SK-N-SH (cell line): ENCODE data around the gene SNRPE. TPM values are rescaled to one million over a fixed set of nuclear protein-coding genes. Genes with fewer than 3 reads are reported as not detected.

Source experiments
- CTCF ChIA-PET: fragments of 300-600, 350-600 bp; formaldehyde crosslinking; extraction: SDS; loops from one replicate; lab custom pipeline; 2021; lab: Yijun Ruan, JAX
- POLR2A ChIA-PET: fragments of 350-600 bp; sonication (Branson Sonifier 250); formaldehyde crosslinking; extraction: SDS; loops from one replicate; lab custom pipeline; 2020; ENCODE audit warnings: antibody characterized with exemption, inconsistent platforms; lab: Yijun Ruan, JAX
- DNase-seq: peaks from one replicate; pipeline ENCODE4 v3.0.0; 2012
- H2AFZ ChIP-seq: fragments of 200-600 bp; sonication (generic); 2 replicates; pipeline ENCODE4 v1.8.1; 2016; ENCODE audit warnings: antibody characterized with exemption, mild to moderate bottlenecking, low read depth
- H3F3A ChIP-seq: fragments of 200-600 bp; sonication (generic); replicated peaks from 2 replicates; pipeline ENCODE3; 2016; ENCODE audit warnings: antibody characterized with exemption, mild to moderate bottlenecking; ENCODE audit not compliant: insufficient read depth
- H3K27ac ChIP-seq, 2 experiments: fragments of 200-500 bp in 1 of 2; fragments of 200-600 bp in 1 of 2; sonication (Bioruptor generic) in 1 of 2; sonication (generic), shearing (Covaris generic) in 1 of 2; 2 replicates each; pipeline versions ENCODE4 v1.5.1 to v1.6.1; 2014 to 2016; ENCODE audit warnings: low read depth in 2 of 2, inconsistent platforms in 1 of 2, low read length in 1 of 2, mild to moderate bottlenecking in 1 of 2, mixed read lengths in 1 of 2
- H3K27me3 ChIP-seq: fragments of 200-600 bp; sonication (generic), shearing (Covaris generic); 2 replicates; pipeline ENCODE4 v1.6.1; 2016; ENCODE audit warnings: mixed run types; ENCODE audit not compliant: insufficient read depth
- H3K36me3 ChIP-seq, 2 experiments: fragments of 200-500 bp in 1 of 2; fragments of 200-600 bp in 1 of 2; sonication (Bioruptor generic) in 1 of 2; sonication (generic) in 1 of 2; replicated peaks in 1 of 2; 2 replicates each; pipeline versions ENCODE3 to v1.5.1; 2014 to 2016; ENCODE audit warnings: low read length in 1 of 2, mild to moderate bottlenecking in 1 of 2; ENCODE audit not compliant: insufficient read depth in 2 of 2, control insufficient read depth in 1 of 2
- H3K4me1 ChIP-seq, 2 experiments: fragments of 200-500 bp in 1 of 2; fragments of 200-600 bp in 1 of 2; sonication (Bioruptor generic) in 1 of 2; sonication (generic), shearing (Covaris generic) in 1 of 2; 2 replicates each; pipeline versions ENCODE4 v1.5.1 to v1.6.1; 2014 to 2016; ENCODE audit warnings: low read depth in 1 of 2, low read length in 1 of 2, mixed run types in 1 of 2; ENCODE audit not compliant: insufficient read depth in 2 of 2, control insufficient read depth in 1 of 2
- H3K4me2 ChIP-seq: fragments of 200-600 bp; sonication (generic), shearing (Covaris generic); 2 replicates; pipeline ENCODE4 v1.6.1; 2017; ENCODE audit warnings: mixed run types
- H3K4me3 ChIP-seq, 2 experiments: fragments of 200-500 bp in 1 of 2; fragments of 200-600 bp in 1 of 2; sonication (Bioruptor generic) in 1 of 2; sonication (generic), shearing (Covaris generic) in 1 of 2; 2 replicates each; pipeline versions ENCODE4 v1.5.1 to v1.8.1; 2014 to 2016; ENCODE audit warnings: low read depth in 2 of 2, inconsistent platforms in 1 of 2, low read length in 1 of 2, mild to moderate bottlenecking in 1 of 2, mixed read lengths in 1 of 2, moderate library complexity in 1 of 2
- H3K79me2 ChIP-seq: fragments of 200-600 bp; sonication (generic); 2 replicates; pipeline ENCODE4 v1.8.1; 2017; ENCODE audit warnings: mild to moderate bottlenecking; ENCODE audit not compliant: insufficient read depth
- H3K9ac ChIP-seq: fragments of 200-600 bp; sonication (generic); 2 replicates; pipeline ENCODE4 v1.6.1; 2017; ENCODE audit warnings: mixed run types
- H3K9me2 ChIP-seq: fragments of 200-600 bp; sonication (generic); 2 replicates; pipeline ENCODE4 v1.6.1; 2017; ENCODE audit warnings: mixed run types
- H3K9me3 ChIP-seq: fragments of 200-600 bp; sonication (generic); 2 replicates; pipeline ENCODE4 v1.6.1; 2017; ENCODE audit warnings: mixed run types, mild to moderate bottlenecking, moderate library complexity
- H4K20me1 ChIP-seq: fragments of 200-600 bp; sonication (generic); 2 replicates; pipeline ENCODE4 v1.6.1; 2017; ENCODE audit warnings: mild to moderate bottlenecking, mixed run types; ENCODE audit not compliant: insufficient read depth
- CTCF ChIP-seq: fragments of 200-600 bp; sonication (generic); IDR thresholded peaks from 2 replicates; pipeline ENCODE4 v1.6.1; 2017; ENCODE audit warnings: antibody characterized with exemption, mild to moderate bottlenecking, moderate library complexity
- ELF1 ChIP-seq: IDR thresholded peaks from 2 replicates; pipeline ENCODE4 v1.4.0; 2012
- EZH2phosphoT487 ChIP-seq: fragments of 200-600 bp; sonication (generic); IDR thresholded peaks from 2 replicates; pipeline ENCODE4 v1.6.1; 2017; ENCODE audit warnings: low read depth, mixed run types, mild to moderate bottlenecking, antibody characterized with exemption, moderate library complexity, borderline replicate concordance
- FOXJ3 ChIP-seq: sonication (generic); formaldehyde crosslinking; IDR thresholded peaks from 2 replicates; pipeline ENCODE4 v1.5.1; 2020; ENCODE audit warnings: mild to moderate bottlenecking, missing genetic modification reagents
- FOXM1 ChIP-seq: IDR thresholded peaks from 2 replicates; pipeline ENCODE4 v1.4.0; 2012; ENCODE audit warnings: low read depth, mild to moderate bottlenecking
- GABPA ChIP-seq: IDR thresholded peaks from 2 replicates; pipeline ENCODE4 v1.4.0; 2012; ENCODE audit warnings: low read depth, mild to moderate bottlenecking
- GATA2 ChIP-seq: sonication (generic); formaldehyde crosslinking; IDR thresholded peaks from 2 replicates; pipeline ENCODE4 v1.5.0; 2020; ENCODE audit warnings: mild to moderate bottlenecking, missing genetic modification reagents
- IRF3 ChIP-seq: fragments of 150-350 bp; IDR thresholded peaks from 2 replicates; pipeline ENCODE4 v1.6.1; 2016; ENCODE audit warnings: mild to moderate bottlenecking, low read depth, low read length
- MAX ChIP-seq: IDR thresholded peaks from 2 replicates; pipeline ENCODE4 v1.4.0; 2012; ENCODE audit warnings: low read depth
- MEF2A ChIP-seq: IDR thresholded peaks from 2 replicates; pipeline ENCODE4 v1.4.0; 2012; ENCODE audit warnings: low read depth, borderline replicate concordance
- MXI1 ChIP-seq: IDR thresholded peaks from 2 replicates; pipeline ENCODE4 v1.6.1; 2012; ENCODE audit warnings: mild to moderate bottlenecking, low read depth, low read length, improper control_type of control experiment
- NFIC ChIP-seq: IDR thresholded peaks from 2 replicates; pipeline ENCODE4 v1.4.0; 2012; ENCODE audit warnings: borderline replicate concordance
- NRF1 ChIP-seq: IDR thresholded peaks from 2 replicates; pipeline ENCODE4 v1.6.1; 2012; ENCODE audit warnings: low read depth, mild to moderate bottlenecking, low read length
- RAD21 ChIP-seq: IDR thresholded peaks from 2 replicates; pipeline ENCODE4 v1.6.1; 2012; ENCODE audit warnings: mild to moderate bottlenecking, low read length
- REST ChIP-seq: IDR thresholded peaks from 2 replicates; pipeline ENCODE4 v1.6.1; 2012; ENCODE audit warnings: mild to moderate bottlenecking, low read depth, low read length, moderate library complexity
- RFX5 ChIP-seq: IDR thresholded peaks from 2 replicates; pipeline ENCODE4 v1.6.1; 2012; ENCODE audit warnings: mild to moderate bottlenecking, improper control_type of control experiment, low read length
- SIN3A ChIP-seq: IDR thresholded peaks from 2 replicates; pipeline ENCODE4 v1.6.1; 2012; ENCODE audit warnings: low read depth, mild to moderate bottlenecking, low read length, moderate library complexity, borderline replicate concordance
- TAF1 ChIP-seq: IDR thresholded peaks from 2 replicates; pipeline ENCODE4 v1.6.1; 2012; ENCODE audit warnings: low read depth, mild to moderate bottlenecking, low read length, moderate library complexity, borderline replicate concordance
- TEAD4 ChIP-seq: IDR thresholded peaks from 2 replicates; pipeline ENCODE4 v1.4.0; 2012; ENCODE audit warnings: mild to moderate bottlenecking, borderline replicate concordance; ENCODE audit not compliant: insufficient read depth
- USF1 ChIP-seq: IDR thresholded peaks from 2 replicates; pipeline ENCODE4 v1.4.0; 2012; ENCODE audit warnings: low read depth, borderline replicate concordance
- USF2 ChIP-seq: fragments of 150-350 bp; IDR thresholded peaks from 2 replicates; pipeline ENCODE4 v1.6.1; 2017; ENCODE audit warnings: antibody characterized with exemption, low read length, low read depth, borderline replicate concordance
- WGBS: methylation state at CpG from one replicate; pipeline ENCODE4 v1.1.6; 2017; ENCODE audit warnings: low lambda C conversion rate; 5-methylcytosine and 5-hydroxymethylcytosine counted together
- polyA plus RNA-seq, 3 experiments: library from polyadenylated mRNA; depleted of rRNA; stranded (reverse); fragments of >200 nt; gene quantifications; 2 replicates each; pipeline ENCODE4 v1.2.3, GENCODE V29; 2012

SNRPE gene
- polyA plus RNA-seq, 1 of the 3 experiments (the other 2 are of a cell fraction): 359 TPM

- peaks cover 65 to 73% of the 10 kb centered on the region in 2 experiments for H3K36me3 ChIP-seq
- peaks cover 7% of the 10 kb centered on the region; the same call in 1 of the 2 replicates for H4K20me1 ChIP-seq
These were observed 18.9 kb upstream of the SNRPE start for GRCh38 chr1:203842559-203842876.

GRCh38 chr1:203843435-203843834, 18.0 kb upstream of the SNRPE start:
- Histone ChIP-seq H3K4me3 (no peak overlapping the region), H3K9me3 (no peaks in the 10 kb centered on the region), H2AFZ (no peak overlapping the region), H4K20me1 (peaks cover 7% of the 10 kb centered on the region; the same call in 1 of the 2 replicates), H3K9ac (no peak overlapping the region), H3K27ac (no peak overlapping the region), H3K36me3 (peaks cover 65 to 73% of the 10 kb centered on the region in 2 experiments), H3K79me2 (peaks cover 37% of the 10 kb centered on the region; the same call in 1 of the 2 replicates), H3K4me2 (no peak overlapping the region), H3F3A (peaks cover 11% of the 10 kb centered on the region), H3K27me3 (no peaks in the 10 kb centered on the region), H3K4me1 (no peaks in the 10 kb centered on the region), H3K9me2 (no peaks in the 10 kb centered on the region)
- ChIA-PET POLR2A (no interaction called here), CTCF (no interaction called here)
- 100% methylated on average over 1 of the region's 1 CpG for WGBS
- no peak for DNase-seq
- TF ChIP-seq FOXM1: no peak
- no peak for TF ChIP-seq USF1
- no peak for TF ChIP-seq CTCF
- no peak for TF ChIP-seq GATA2 (CRISPR knock-in tag)
- no peak for TF ChIP-seq MXI1
- TF ChIP-seq NFIC: no peak
- no peak for TF ChIP-seq REST
- no peak for TF ChIP-seq MEF2A
- TF ChIP-seq USF2: no peak

More at GRCh38 chr1:203842559-203842876, 18.9 kb upstream of the SNRPE start:
- DNase-seq: no peak
- ChIA-PET CTCF (no interaction called here), POLR2A (no interaction called here)
- peaks cover 18% of the 10 kb centered on the region for H3F3A ChIP-seq
- no peak overlapping the region for H3K9ac ChIP-seq
- peaks cover 34% of the 10 kb centered on the region; the same call in 1 of the 2 replicates for H3K79me2 ChIP-seq
- no peaks in the 10 kb centered on the region for H3K9me3 ChIP-seq
- no peaks in the 10 kb centered on the region for H3K9me2 ChIP-seq
- H3K4me1 ChIP-seq: no peaks in the 10 kb centered on the region
- H3K4me2 ChIP-seq: no peak overlapping the region
- no peaks in the 10 kb centered on the region for H3K27me3 ChIP-seq
- no peak overlapping the region for H2AFZ ChIP-seq
- H3K4me3 ChIP-seq: no peak overlapping the region
- TF ChIP-seq RAD21: no peak
- TF ChIP-seq EZH2phosphoT487: no peak
- TF ChIP-seq TEAD4: no peak
- TF ChIP-seq RFX5: no peak
- no peak for TF ChIP-seq NRF1
- no peak for TF ChIP-seq MAX
- no peak for TF ChIP-seq IRF3
- no peak for TF ChIP-seq FOXJ3
- TF ChIP-seq TAF1: no peak
- no peak for TF ChIP-seq GABPA
- TF ChIP-seq SIN3A: no peak
- no peak for TF ChIP-seq ELF1
- WGBS: 91% methylated on average over 2 of the region's 2 CpGs
- H3K27ac ChIP-seq: no peak overlapping the region
